GM12878 (cell line): ENCODE measurements around the gene SRSF5. TPM values are rescaled to one million over a fixed set of nuclear protein-coding genes. Genes with fewer than 3 reads are reported as not detected.

ENCODE experiments used
- ATAC-seq: fragments of 200-7000 bp; cut with Tn5 transposase; 3 replicates; pipeline ENCODE4 v1.9.1; 2020; ENCODE audit warnings: mild to moderate bottlenecking, moderate library complexity
- BruUV-seq: library from RNA; stranded (reverse); fragments of 400-500 nt; replicated peaks from 2 replicates; lab custom pipeline; 2021; lab: Mats Ljungman, UMichigan
- CTCF ChIA-PET: fragments of 300-600 bp; sonication (Branson Sonifier 250); formaldehyde crosslinking; extraction: SDS; loops from one replicate; lab custom pipeline; 2021; ENCODE audit warnings: inconsistent platforms; lab: Yijun Ruan, JAX
- POLR2A ChIA-PET: fragments of 350-600 bp; formaldehyde crosslinking; extraction: SDS; loops from one replicate; lab custom pipeline; 2021; ENCODE audit warnings: inconsistent platforms; lab: Charles Lee
- RAD21 ChIA-PET: fragments of 300-600 bp; sonication (Branson Sonifier 250); formaldehyde crosslinking; loops from one replicate; lab custom pipeline; 2023; ENCODE audit warnings: antibody characterized with exemption; ENCODE audit not compliant: unreplicated experiment; lab: Charles Lee
- SMC1A ChIA-PET: fragments of 300-600 bp; sonication (Branson Sonifier 250); formaldehyde crosslinking; loops from one replicate; lab custom pipeline; 2023; ENCODE audit not compliant: unreplicated experiment, uncharacterized antibody; lab: Charles Lee
- DNase-seq: peaks from one replicate; pipeline ENCODE4 v3.0.0-alpha.2; 2011; ENCODE audit warnings: low read depth, low spot score
- FAIRE-seq: peaks from 3 replicates; lab custom pipeline; 2011; peaks lifted over from hg19 to GRCh38; lab: Jason Lieb, UNC
- H2AFZ ChIP-seq: 2 replicates; pipeline ENCODE4 v1.6.0; 2011; ENCODE audit warnings: low read depth, low read length, control low read depth; ENCODE audit not compliant: control insufficient read depth
- H3K27ac ChIP-seq: 2 replicates; pipeline ENCODE4 v1.5.1; 2011; ENCODE audit warnings: control low read depth; ENCODE audit not compliant: control insufficient read depth, insufficient read depth
- H3K27me3 ChIP-seq, 2 experiments: replicated peaks in 1 of 2; 2 replicates each; pipeline versions ENCODE4 v1.6.0 to v1.6.1; 2011; ENCODE audit warnings: low read length in 1 of 2; ENCODE audit not compliant: control insufficient read depth in 2 of 2, insufficient read depth in 2 of 2
- H3K36me3 ChIP-seq, 2 experiments: 2 replicates each; pipeline ENCODE4 v1.5.1; 2011; ENCODE audit warnings: low read length in 1 of 2; ENCODE audit not compliant: control insufficient read depth in 2 of 2, insufficient read depth in 2 of 2
- H3K4me1 ChIP-seq: 2 replicates; pipeline ENCODE4 v1.6.1; 2011; ENCODE audit warnings: mild to moderate bottlenecking, low read length, moderate library complexity, mixed read lengths; ENCODE audit not compliant: control insufficient read depth, insufficient read depth
- H3K4me2 ChIP-seq: 2 replicates; pipeline ENCODE4 v1.6.0; 2011; ENCODE audit warnings: control low read depth; ENCODE audit not compliant: control insufficient read depth, insufficient read depth
- H3K4me3 ChIP-seq: fragments of 200-600 bp; sonication (generic); 2 replicates; pipeline ENCODE4 v1.5.1; 2016
- H3K79me2 ChIP-seq: 2 replicates; pipeline ENCODE4 v1.6.0; 2011; ENCODE audit warnings: low read length; ENCODE audit not compliant: control insufficient read depth, insufficient read depth
- H3K9ac ChIP-seq: 2 replicates; pipeline ENCODE4 v1.8.0; 2011; ENCODE audit warnings: low read length, control low read depth, mixed read lengths; ENCODE audit not compliant: control insufficient read depth, insufficient read depth
- H3K9me3 ChIP-seq: replicated peaks from 3 replicates; pipeline ENCODE4 v1.5.1; 2011; ENCODE audit warnings: mild to moderate bottlenecking, low read length; ENCODE audit not compliant: control insufficient read depth, insufficient read depth
- H4K20me1 ChIP-seq: 2 replicates; pipeline ENCODE4 v1.6.0; 2011; ENCODE audit not compliant: control insufficient read depth, insufficient read depth
- BMI1 ChIP-seq: fragments of 450-650 bp; IDR thresholded peaks from 2 replicates; pipeline ENCODE4 v1.6.1; 2016; ENCODE audit warnings: mild to moderate bottlenecking, moderate library complexity, borderline replicate concordance
- HCFC1 ChIP-seq: fragments of 150-350 bp; IDR thresholded peaks from 2 replicates; pipeline ENCODE4 v1.6.1; 2014; ENCODE audit warnings: low read length
- HDAC2 ChIP-seq: fragments of 200-600 bp; sonication (generic); IDR thresholded peaks from 2 replicates; pipeline ENCODE4 v1.6.1; 2017
- KAT2A ChIP-seq: conservative IDR thresholded peaks from 2 replicates; pipeline ENCODE4 v1.6.1; 2011; ENCODE audit warnings: low read depth, low read length; ENCODE audit not compliant: control insufficient read depth
- MEF2A ChIP-seq: IDR thresholded peaks from 2 replicates; pipeline ENCODE4 v1.6.1; 2011; ENCODE audit warnings: low read depth, mild to moderate bottlenecking, low read length, moderate library complexity; ENCODE audit not compliant: insufficient read depth
- RCOR1 ChIP-seq: conservative IDR thresholded peaks from 2 replicates; pipeline ENCODE4 v1.6.1; 2012; ENCODE audit warnings: low read depth, low read length, improper control_type of control experiment
- RELA ChIP-seq: fragments of 450-650 bp; IDR thresholded peaks from 2 replicates; pipeline ENCODE4 v1.8.0; 2014; ENCODE audit warnings: borderline replicate concordance; ENCODE audit not compliant: partially characterized antibody
- SREBF1 ChIP-seq: IDR thresholded peaks from 2 replicates; pipeline ENCODE4 v1.6.1; 2012; ENCODE audit warnings: mild to moderate bottlenecking, low read length
- TARDBP ChIP-seq: IDR thresholded peaks from 2 replicates; pipeline ENCODE4 v1.6.1; 2016; ENCODE audit warnings: borderline replicate concordance
- TBL1XR1 ChIP-seq: IDR thresholded peaks from 2 replicates; pipeline ENCODE4 v1.6.1; 2012; ENCODE audit warnings: low read depth, low read length, improper control_type of control experiment
- YY1 ChIP-seq: IDR thresholded peaks from 2 replicates; pipeline ENCODE4 v1.6.1; 2011; ENCODE audit warnings: low read depth, mild to moderate bottlenecking, low read length
- ZBED1 ChIP-seq: IDR thresholded peaks from 2 replicates; pipeline ENCODE4 v1.6.1; 2016; ENCODE audit warnings: borderline replicate concordance
- WGBS: methylation state at CpG from one replicate; pipeline ENCODE4 v1.1.6; 2016; ENCODE audit warnings: low lambda C conversion rate; ENCODE audit not compliant: insufficient replicate concordance, insufficient coverage; ENCODE audit errors: missing lambda C conversion rate; 5-methylcytosine and 5-hydroxymethylcytosine counted together
- in situ Hi-C: fragments of 300-500 bp; cut with MboI; formaldehyde crosslinking; loops from 9 replicates; pipeline ENCODE4 v1.14.3; 2018; ENCODE audit warnings: mixed read lengths
- intact Hi-C: fragments of 100-400 bp; cut with micrococcal nuclease; formaldehyde crosslinking; loops from one replicate; pipeline ENCODE4 v1.14.2; 2022; ENCODE audit not compliant: unreplicated experiment
- polyA plus RNA-seq, 11 experiments: library from polyadenylated mRNA; depleted of rRNA in 4 of 11; unstranded in 6 of 11; stranded (reverse) in 5 of 11; fragments of >200 nt; fragmentation: Nextera tagmentation in 4 of 11; fragmentation: Illumina TruSeq in 1 of 11; extraction: Ambion mirVana in 4 of 11; extraction: Trizol in 1 of 11; gene quantifications; 1 replicate in 1 of 11; 2 replicates in 10 of 11; pipeline versions ENCODE4 v1.2.1 to v1.2.3, GENCODE V29; 2011 to 2016; ENCODE audit warnings: inconsistent platforms in 2 of 11, missing spikeins in 2 of 11, low read depth in 1 of 11
- total RNA-seq, 4 experiments: library from RNA; depleted of rRNA in 3 of 4; stranded (reverse); fragments of >200 nt in 3 of 4; fragmentation: Illumina TruSeq in 1 of 4; extraction: Trizol in 1 of 4; gene quantifications; 2 replicates each; pipeline versions ENCODE4 v1.2.1 to v1.2.3, GENCODE V29; 2013 to 2021
- TF ChIP-seq, protein P1 (sequence below): fragments of 450-650 bp; IDR thresholded peaks from 2 replicates; pipeline ENCODE4 v1.6.1; 2017; ENCODE audit warnings: antibody characterized with exemption, mild to moderate bottlenecking, moderate library complexity

Gene SRSF5
- total and polyA plus RNA-seq, 10 of the 15 experiments (the other 5 are each of a cell fraction or from before 2014, with no cell fraction given) = 136 to 453 (median 275) TPM

DNA sequence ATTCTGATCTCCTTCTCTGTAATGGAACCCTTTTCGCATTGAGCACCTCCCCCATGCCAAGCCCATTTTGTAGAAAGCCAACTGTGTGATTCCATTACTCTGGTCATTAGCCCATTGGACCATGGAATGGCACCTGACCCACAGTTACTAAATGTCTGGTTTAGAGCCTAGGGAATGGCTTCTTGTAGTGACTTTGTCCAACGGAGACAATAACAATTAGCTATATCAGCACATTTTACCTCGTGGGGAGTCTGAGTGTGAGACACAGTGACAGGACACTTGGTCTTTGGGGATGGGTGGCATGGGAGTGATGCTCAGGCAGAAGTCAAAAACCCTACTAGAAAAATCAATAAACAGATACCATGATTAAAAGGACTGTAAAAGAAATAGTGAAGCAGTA lies 19.7 kb downstream of the SRSF5 start:
- FAIRE-seq (no peak), ATAC-seq (no peak), DNase-seq (no peak)
- H2AFZ ChIP-seq = no peak overlapping the region
- no peaks in the 10 kb centered on the region for H3K79me2 ChIP-seq
- no peak overlapping the region for H3K9ac ChIP-seq
- POLR2A ChIA-PET = no interaction called here
- H3K4me1 ChIP-seq = no peaks in the 10 kb centered on the region; the same call in 1 of the 2 replicates
- in situ Hi-C loops (no loop called here), intact Hi-C loops (no loop called here)
- no peak overlapping the region for H3K27ac ChIP-seq
- CTCF ChIA-PET = interaction anchor here (1.4 kb wide), 1 partner anchor 230 kb away, joined by 3 read pairs; no protein-coding TSS in a partner anchor
- no peaks in the 10 kb centered on the region for H4K20me1 ChIP-seq
- H3K36me3 ChIP-seq = no peaks in the 10 kb centered on the region; a peak in 1 of 4 replicates
- no peak overlapping the region for H3K4me3 ChIP-seq
- no peak overlapping the region for H3K4me2 ChIP-seq
- TF ChIP-seq HCFC1 (no peak), RCOR1 (no peak), TARDBP (no peak)
- BruUV-seq = no TSS peak
- H3K9me3 ChIP-seq = no peaks in the 10 kb centered on the region
- RAD21 ChIA-PET = no interaction called here
- SMC1A ChIA-PET = no interaction called here
- no peaks in the 10 kb centered on the region for H3K27me3 ChIP-seq
- 97% methylated on average over 3 of the region's 3 CpGs for WGBS

DNA sequence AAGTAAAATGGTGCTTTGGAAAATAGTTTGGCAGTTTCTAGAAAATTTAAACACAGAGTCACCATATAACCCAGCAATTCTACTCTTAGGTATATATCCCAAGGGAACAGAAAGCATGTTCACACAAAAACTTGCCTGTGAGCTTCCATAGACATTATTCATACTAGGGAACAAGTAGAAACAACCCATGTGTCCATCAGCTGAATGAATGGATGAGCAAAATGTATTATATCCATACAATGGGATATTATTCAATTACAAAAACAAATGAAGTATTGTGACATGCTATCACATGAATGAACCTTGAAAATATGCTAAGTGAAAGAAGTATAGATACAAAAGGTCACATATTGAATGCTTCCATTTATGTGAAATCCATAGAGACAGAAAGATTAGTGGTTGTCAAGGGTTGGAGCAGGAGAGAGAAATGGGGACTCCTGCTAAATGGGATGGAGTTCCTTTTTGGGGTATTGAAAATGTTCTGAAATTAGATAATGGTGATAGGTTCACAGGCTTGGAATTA lies 22.2 kb downstream of the SRSF5 start:
- FAIRE-seq = no peak
- TF ChIP-seq YY1 = no peak
- no peak for TF ChIP-seq SREBF1
- TF ChIP-seq HDAC2 = no peak
- no peak for TF ChIP-seq KAT2A
- TF ChIP-seq, protein P1, sequence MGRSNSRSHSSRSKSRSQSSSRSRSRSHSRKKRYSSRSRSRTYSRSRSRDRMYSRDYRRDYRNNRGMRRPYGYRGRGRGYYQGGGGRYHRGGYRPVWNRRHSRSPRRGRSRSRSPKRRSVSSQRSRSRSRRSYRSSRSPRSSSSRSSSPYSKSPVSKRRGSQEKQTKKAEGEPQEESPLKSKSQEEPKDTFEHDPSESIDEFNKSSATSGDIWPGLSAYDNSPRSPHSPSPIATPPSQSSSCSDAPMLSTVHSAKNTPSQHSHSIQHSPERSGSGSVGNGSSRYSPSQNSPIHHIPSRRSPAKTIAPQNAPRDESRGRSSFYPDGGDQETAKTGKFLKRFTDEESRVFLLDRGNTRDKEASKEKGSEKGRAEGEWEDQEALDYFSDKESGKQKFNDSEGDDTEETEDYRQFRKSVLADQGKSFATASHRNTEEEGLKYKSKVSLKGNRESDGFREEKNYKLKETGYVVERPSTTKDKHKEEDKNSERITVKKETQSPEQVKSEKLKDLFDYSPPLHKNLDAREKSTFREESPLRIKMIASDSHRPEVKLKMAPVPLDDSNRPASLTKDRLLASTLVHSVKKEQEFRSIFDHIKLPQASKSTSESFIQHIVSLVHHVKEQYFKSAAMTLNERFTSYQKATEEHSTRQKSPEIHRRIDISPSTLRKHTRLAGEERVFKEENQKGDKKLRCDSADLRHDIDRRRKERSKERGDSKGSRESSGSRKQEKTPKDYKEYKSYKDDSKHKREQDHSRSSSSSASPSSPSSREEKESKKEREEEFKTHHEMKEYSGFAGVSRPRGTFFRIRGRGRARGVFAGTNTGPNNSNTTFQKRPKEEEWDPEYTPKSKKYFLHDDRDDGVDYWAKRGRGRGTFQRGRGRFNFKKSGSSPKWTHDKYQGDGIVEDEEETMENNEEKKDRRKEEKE = no peak
- TF ChIP-seq MEF2A = no peak
- no peak for TF ChIP-seq ZBED1
- no peak for TF ChIP-seq TBL1XR1
- no peak for TF ChIP-seq RELA
- TF ChIP-seq BMI1 = no peak

More for the DNA sequence above, 22.2 kb downstream of the SRSF5 start:
- Histone ChIP-seq H4K20me1 (no peaks in the 10 kb centered on the region), H3K4me2 (no peak overlapping the region), H3K36me3 (no peaks in the 10 kb centered on the region; a peak in 1 of 4 replicates), H3K9ac (no peak overlapping the region), H2AFZ (no peak overlapping the region), H3K27me3 (no peaks in the 10 kb centered on the region), H3K4me3 (no peak overlapping the region), H3K27ac (no peak overlapping the region), H3K9me3 (no peaks in the 10 kb centered on the region), H3K79me2 (no peaks in the 10 kb centered on the region), H3K4me1 (no peaks in the 10 kb centered on the region; the same call in 1 of the 2 replicates)
- RAD21 ChIA-PET = no interaction called here
- BruUV-seq = no TSS peak
- ATAC-seq (no peak), DNase-seq (no peak)
- POLR2A ChIA-PET = interaction anchor here (0.6 kb wide), 1 partner anchor 292 kb away, joined by 3 read pairs; no protein-coding TSS in a partner anchor
- in situ Hi-C loops (no loop called here), intact Hi-C loops (no loop called here)
- SMC1A ChIA-PET = no interaction called here
- CTCF ChIA-PET = no interaction called here
